DOHH2 (cell line): ENCODE results near the gene RARA.

Experiments
- EZH2phosphoT487 ChIP-seq: fragments of 200-600 bp; sonication (generic); IDR thresholded peaks from 2 replicates; pipeline ENCODE4 v1.6.1; 2017; ENCODE audit warnings: borderline replicate concordance, mild to moderate bottlenecking, antibody characterized with exemption, low read length, moderate library complexity, mixed read lengths
- TF ChIP-seq, protein P1 (sequence below): fragments of 200-600 bp; sonication (generic); IDR thresholded peaks from one replicate; pipeline ENCODE4 v1.5.1; 2014; ENCODE audit warnings: antibody characterized with exemption, mild to moderate bottlenecking, low read depth, low read length; ENCODE audit not compliant: poor library complexity, severe bottlenecking

DNA sequence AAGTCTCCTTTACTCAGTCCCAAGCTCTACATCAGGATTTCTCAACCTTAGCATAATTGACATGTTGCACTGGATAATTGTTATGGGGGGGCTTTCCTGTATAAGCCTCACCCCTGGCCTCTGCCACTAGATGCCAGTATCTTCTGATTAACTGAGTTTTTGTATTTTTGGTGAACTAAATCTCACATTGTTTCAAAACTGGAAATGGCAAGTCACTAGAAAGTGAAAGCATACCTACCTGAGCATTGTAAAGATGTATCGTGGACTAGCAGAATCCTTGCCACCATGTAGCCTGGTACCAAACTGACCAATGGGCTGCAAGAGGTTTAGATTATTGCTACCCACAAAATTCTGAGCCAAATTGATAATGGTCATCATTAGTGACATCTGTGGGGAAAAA, 93.7 kb downstream of the RARA start:
- TF ChIP-seq, protein P1, sequence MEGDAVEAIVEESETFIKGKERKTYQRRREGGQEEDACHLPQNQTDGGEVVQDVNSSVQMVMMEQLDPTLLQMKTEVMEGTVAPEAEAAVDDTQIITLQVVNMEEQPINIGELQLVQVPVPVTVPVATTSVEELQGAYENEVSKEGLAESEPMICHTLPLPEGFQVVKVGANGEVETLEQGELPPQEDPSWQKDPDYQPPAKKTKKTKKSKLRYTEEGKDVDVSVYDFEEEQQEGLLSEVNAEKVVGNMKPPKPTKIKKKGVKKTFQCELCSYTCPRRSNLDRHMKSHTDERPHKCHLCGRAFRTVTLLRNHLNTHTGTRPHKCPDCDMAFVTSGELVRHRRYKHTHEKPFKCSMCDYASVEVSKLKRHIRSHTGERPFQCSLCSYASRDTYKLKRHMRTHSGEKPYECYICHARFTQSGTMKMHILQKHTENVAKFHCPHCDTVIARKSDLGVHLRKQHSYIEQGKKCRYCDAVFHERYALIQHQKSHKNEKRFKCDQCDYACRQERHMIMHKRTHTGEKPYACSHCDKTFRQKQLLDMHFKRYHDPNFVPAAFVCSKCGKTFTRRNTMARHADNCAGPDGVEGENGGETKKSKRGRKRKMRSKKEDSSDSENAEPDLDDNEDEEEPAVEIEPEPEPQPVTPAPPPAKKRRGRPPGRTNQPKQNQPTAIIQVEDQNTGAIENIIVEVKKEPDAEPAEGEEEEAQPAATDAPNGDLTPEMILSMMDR, result no peak
- no peak for TF ChIP-seq EZH2phosphoT487
